K562 treated with DMSO at 1 percent for 24 hours (cell line): Measurements from ENCODE around the gene C7orf57. TPM values are rescaled to one million over a fixed set of nuclear protein-coding genes. Genes with fewer than 3 reads are reported as not detected.

Source experiments
- total RNA-seq: library from RNA; unstranded; fragments of 300-600 nt; gene quantifications from 2 replicates; pipeline ENCODE4 v1.2.3, GENCODE V29; 2022; ENCODE audit warnings: low read depth; ENCODE audit not compliant: insufficient read depth

C7orf57 gene
- not detected in 2 replicates for total RNA-seq

GRCh38 chr7:48035301-48035966 is at the start of gene C7orf57:
Gene C7orf57 (plus strand): TSS chr7:48035543. CDS start chr7:48036309, 766 bp downstream.

GRCh38 chr7:48028938-48029337 is 6.4 kb upstream of the C7orf57 start, which contains the start of gene SUN3:
Gene SUN3 (minus strand): TSS chr7:48029107. CDS start chr7:48028938, 169 bp downstream.

GRCh38 chr7:48089046-48090003 is 54.0 kb downstream of the C7orf57 start, which contains the start of gene UPP1:
Gene UPP1 (plus strand): TSS chr7:48089265. CDS start chr7:48094784, 5,519 bp downstream.

Other genes with a start within 250 kb of the C7orf57 start
- gene PKD1L1, start 87.1 kb upstream of the C7orf57 start, total RNA-seq: not detected in 2 replicates
- 6.7 and 11.6 TPM in 2 replicates for gene HUS1, start 55.9 kb upstream of the C7orf57 start, total RNA-seq
- gene SUN3, start 6.4 kb upstream of the C7orf57 start, total RNA-seq: 0.58 and 1.3 TPM in 2 replicates
- 36.0 and 36.9 TPM in 2 replicates for gene UPP1, start 53.7 kb downstream of the C7orf57 start, total RNA-seq
- gene ABCA13, start 135.9 kb downstream of the C7orf57 start, total RNA-seq: 0.13 and 1.8 TPM in 2 replicates